Measurements from ENCODE around the gene CCDC170.

GRCh38 chr6:151663559-151663958 lies 169.7 kb downstream of the CCDC170 start:
- no peak for TF ChIP-seq CTCF (IDR thresholded peaks at IDR 0.05; ENCODE audit: low read length)
- no peak for TF ChIP-seq EZH2 (IDR thresholded peaks at IDR 0.05; ENCODE audit: borderline replicate concordance, low read length)
